Measurements from ENCODE around the gene GNAI2.
A peak's percentile ranks its signal among the peaks of the same experiment; 100 is the strongest.

- TF ChIP-seq, protein P1, sequence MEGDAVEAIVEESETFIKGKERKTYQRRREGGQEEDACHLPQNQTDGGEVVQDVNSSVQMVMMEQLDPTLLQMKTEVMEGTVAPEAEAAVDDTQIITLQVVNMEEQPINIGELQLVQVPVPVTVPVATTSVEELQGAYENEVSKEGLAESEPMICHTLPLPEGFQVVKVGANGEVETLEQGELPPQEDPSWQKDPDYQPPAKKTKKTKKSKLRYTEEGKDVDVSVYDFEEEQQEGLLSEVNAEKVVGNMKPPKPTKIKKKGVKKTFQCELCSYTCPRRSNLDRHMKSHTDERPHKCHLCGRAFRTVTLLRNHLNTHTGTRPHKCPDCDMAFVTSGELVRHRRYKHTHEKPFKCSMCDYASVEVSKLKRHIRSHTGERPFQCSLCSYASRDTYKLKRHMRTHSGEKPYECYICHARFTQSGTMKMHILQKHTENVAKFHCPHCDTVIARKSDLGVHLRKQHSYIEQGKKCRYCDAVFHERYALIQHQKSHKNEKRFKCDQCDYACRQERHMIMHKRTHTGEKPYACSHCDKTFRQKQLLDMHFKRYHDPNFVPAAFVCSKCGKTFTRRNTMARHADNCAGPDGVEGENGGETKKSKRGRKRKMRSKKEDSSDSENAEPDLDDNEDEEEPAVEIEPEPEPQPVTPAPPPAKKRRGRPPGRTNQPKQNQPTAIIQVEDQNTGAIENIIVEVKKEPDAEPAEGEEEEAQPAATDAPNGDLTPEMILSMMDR (optimal IDR thresholded peaks at IDR 0.05 in 1 of 3, IDR thresholded peaks at IDR 0.05 in 1 of 3, conservative IDR thresholded peaks at IDR 0.05 in 1 of 3; ENCODE audit: extremely low read depth in 1 of 3, insufficient read depth in 2 of 3, low read length in 3 of 3) = peak in 2 of 3 experiments; percentile 49 to 63
- no peak for TF ChIP-seq EZH2 (IDR thresholded peaks at IDR 0.05; ENCODE audit: low read length)
Measured at GRCh38 chr3:50256978-50257890, 21.2 kb downstream of the GNAI2 start.
